HepG2 (cell line): ENCODE data around the gene TFE3.

Source experiments
- CTCF ChIP-seq: sonication (generic); formaldehyde crosslinking; IDR thresholded peaks from 2 replicates; pipeline ENCODE4 v1.5.0; 2020; ENCODE audit warnings: mild to moderate bottlenecking, missing genetic modification reagents, moderate library complexity
- ETV5 ChIP-seq: IDR thresholded peaks from 2 replicates; pipeline ENCODE4 v1.6.1; 2018; ENCODE audit warnings: missing biosample characterization, missing genetic modification reagents, inconsistent platforms, borderline replicate concordance
- SIN3B ChIP-seq: fragments of 150-350 bp; IDR thresholded peaks from 2 replicates; pipeline ENCODE4 v1.6.1; 2014; ENCODE audit warnings: low read length
- ZBTB1 ChIP-seq: sonication (generic); formaldehyde crosslinking; IDR thresholded peaks from 2 replicates; pipeline ENCODE4 v1.4.0; 2020; ENCODE audit warnings: missing genetic modification reagents, borderline replicate concordance
- ZFAT ChIP-seq: sonication (generic); formaldehyde crosslinking; conservative IDR thresholded peaks from 2 replicates; pipeline ENCODE4 v1.8.1; 2023; ENCODE audit warnings: missing genetic modification reagents, inconsistent platforms
- ZNF616 ChIP-seq: sonication (generic); formaldehyde crosslinking; IDR thresholded peaks from 2 replicates; pipeline ENCODE4 v1.5.0; 2020; ENCODE audit warnings: low read depth, mild to moderate bottlenecking, missing genetic modification reagents
- ZSCAN30 ChIP-seq: sonication (generic); formaldehyde crosslinking; IDR thresholded peaks from 2 replicates; pipeline ENCODE4 v1.5.0; 2020; ENCODE audit warnings: mild to moderate bottlenecking, missing genetic modification reagents

- TF ChIP-seq CTCF (no peak), ZBTB1 (CRISPR knock-in tag) (no peak), SIN3B (no peak), ETV5 (CRISPR knock-in tag) (no peak), ZFAT (CRISPR knock-in tag) (no peak), ZSCAN30 (CRISPR knock-in tag) (no peak), ZNF616 (CRISPR knock-in tag) (no peak)
Measured at GRCh38 chrX:49077941-49078340, 34.8 kb upstream of the TFE3 start.
